GM10847 (cell line): Measurements from ENCODE around the gene REXO1.

Experiments used
- POLR2A ChIP-seq: IDR thresholded peaks from 2 replicates; pipeline ENCODE4 v1.6.1; 2011; ENCODE audit not compliant: insufficient read length; ENCODE audit errors: extremely low read depth

Gene REXO1

DNA sequence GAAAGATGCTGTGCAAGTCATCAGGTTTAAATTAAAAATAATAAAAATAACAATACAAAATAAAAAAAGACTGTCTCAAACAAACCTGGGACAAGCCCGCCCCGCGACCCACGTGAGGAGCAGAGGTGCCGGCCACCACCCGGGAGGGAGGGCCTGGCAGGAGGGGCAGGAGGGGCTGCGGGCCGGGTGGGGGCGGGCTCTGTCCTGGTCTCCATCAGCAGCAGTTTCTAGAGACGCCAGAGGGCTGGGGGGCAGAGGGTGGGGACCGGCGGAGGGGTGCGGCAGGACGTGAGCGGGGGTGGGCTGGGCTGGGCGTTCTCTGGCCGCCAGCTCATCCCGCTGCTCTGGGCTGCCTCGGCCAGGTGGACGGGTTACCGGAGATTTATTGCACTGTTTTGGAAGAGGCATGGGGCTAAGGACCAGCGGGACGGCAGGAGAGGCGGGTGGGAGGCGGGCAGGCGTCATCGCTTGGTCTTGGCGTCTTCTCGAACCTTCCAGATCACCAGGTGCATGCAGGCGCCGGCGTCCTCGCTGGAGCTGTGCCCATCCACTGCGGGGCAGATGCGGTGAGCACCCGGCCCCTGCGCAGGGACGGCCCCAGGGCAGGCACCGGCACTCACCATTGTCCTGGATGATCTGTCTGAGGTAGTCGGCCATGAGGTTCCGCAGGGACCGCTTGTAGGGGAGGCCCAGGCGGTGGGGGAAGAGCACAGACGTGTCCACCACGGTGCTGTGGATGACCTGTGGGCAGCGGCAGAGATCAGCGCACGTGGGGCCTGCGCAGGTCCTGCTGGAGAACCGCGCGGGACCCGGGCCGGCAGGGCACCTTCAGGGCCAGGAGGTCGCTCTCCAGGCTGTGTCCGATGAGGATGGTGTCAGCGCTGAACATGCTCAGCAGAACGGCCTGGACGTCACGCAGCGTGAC lies 32.4 kb downstream of the REXO1 start:
- no peak for TF ChIP-seq POLR2A

- no peak for TF ChIP-seq POLR2A
These were observed 33.3 kb downstream of the REXO1 start for GRCh38 chr19:1814833-1815604.

DNA sequence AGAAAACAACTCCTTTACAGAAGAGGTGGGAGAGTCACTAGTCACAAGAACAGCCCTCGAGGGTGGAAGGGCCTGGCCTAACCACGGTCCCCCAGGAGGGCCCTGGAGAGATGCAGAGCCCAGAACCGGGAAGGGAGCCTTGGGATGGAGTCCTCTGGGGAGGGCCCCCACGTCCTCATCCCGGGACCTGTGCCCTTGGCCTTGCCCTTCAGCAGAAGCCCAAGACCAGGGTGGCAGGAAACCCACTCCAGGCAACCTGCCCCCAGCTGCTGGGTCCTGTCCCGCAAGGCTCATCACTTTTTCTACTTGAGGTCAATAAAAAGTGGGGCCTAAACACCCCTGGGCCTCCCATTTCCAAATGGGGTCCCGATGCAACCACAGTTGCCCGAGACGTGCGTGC lies 33.9 kb downstream of the REXO1 start:
- TF ChIP-seq POLR2A = no peak

- TF ChIP-seq POLR2A = no peak
These were observed 34.8 kb downstream of the REXO1 start for GRCh38 chr19:1813192-1814182.

GRCh38 chr19:1812426-1813191 lies 35.7 kb downstream of the REXO1 start:
- no peak for TF ChIP-seq POLR2A

GRCh38 chr19:1811942-1812425 lies 36.3 kb downstream of the REXO1 start, which contains the start of gene ATP8B3:
Gene ATP8B3, minus strand, starts transcription at chr19:1812276. Its CDS starts 540 bp downstream, at chr19:1811736.
- TF ChIP-seq POLR2A = peak; percentile 28

DNA sequence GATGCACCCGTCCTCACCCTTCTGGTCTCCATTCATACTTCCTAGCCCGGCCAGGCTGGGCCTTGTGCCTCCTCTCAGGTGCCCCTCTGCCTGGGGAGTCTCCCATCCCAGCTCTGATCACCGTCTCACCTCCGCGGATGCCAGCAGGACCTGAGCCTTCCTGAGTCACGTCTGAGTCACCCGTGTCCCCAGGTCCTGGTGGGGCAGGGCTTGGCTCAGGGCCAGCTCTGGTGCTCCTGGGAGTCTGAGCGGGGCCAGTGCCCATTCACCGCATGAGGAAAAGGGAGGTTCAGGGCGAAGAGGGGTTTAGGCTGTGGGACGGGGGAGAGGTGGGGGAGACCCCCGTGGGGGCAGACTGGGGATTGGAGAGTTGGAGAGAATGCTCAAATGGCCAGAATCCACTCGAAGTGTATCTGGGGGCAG lies 36.8 kb downstream of the REXO1 start:
- TF ChIP-seq POLR2A = no peak

DNA sequence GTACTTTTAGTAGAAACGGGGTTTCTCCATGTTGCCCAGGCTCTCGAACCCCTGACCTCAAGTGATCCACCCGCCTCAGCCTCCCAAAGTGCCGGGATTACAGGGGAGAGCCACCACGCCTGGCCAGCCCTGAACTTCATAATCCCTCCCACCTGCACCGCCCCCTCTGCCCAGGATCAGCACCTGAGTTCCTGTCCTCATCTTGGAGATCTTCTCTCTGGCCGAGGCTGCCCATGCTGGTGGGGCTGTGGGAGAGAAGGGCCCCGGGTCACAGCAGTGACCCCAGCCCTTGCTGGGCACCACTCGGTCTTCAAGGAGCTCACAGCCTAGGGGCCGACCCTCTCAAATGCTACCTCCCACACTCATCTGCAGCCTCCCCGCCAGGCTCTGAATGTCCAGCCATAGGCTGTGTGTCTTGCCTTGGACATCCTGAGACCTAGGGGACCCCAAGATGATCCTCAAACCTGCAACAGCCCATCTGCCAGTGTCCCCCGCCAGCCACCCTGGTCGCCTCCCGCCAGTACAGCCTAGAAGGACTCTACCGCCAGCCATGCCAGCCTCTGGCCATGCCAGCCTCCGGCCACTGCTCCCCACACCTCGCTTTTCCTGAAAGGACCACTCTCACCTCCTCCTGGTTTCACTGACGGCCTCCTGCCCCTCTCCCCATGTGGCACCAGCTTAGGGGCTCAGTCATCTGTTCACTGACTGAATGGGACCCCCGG lies 37.7 kb downstream of the REXO1 start:
- no peak for TF ChIP-seq POLR2A

GRCh38 chr19:1809678-1810077 lies 38.6 kb downstream of the REXO1 start:
- no peak for TF ChIP-seq POLR2A

GRCh38 chr19:1808395-1808731 lies 39.9 kb downstream of the REXO1 start:
- no peak for TF ChIP-seq POLR2A

GRCh38 chr19:1807695-1808394 lies 40.4 kb downstream of the REXO1 start:
- TF ChIP-seq POLR2A = no peak

DNA sequence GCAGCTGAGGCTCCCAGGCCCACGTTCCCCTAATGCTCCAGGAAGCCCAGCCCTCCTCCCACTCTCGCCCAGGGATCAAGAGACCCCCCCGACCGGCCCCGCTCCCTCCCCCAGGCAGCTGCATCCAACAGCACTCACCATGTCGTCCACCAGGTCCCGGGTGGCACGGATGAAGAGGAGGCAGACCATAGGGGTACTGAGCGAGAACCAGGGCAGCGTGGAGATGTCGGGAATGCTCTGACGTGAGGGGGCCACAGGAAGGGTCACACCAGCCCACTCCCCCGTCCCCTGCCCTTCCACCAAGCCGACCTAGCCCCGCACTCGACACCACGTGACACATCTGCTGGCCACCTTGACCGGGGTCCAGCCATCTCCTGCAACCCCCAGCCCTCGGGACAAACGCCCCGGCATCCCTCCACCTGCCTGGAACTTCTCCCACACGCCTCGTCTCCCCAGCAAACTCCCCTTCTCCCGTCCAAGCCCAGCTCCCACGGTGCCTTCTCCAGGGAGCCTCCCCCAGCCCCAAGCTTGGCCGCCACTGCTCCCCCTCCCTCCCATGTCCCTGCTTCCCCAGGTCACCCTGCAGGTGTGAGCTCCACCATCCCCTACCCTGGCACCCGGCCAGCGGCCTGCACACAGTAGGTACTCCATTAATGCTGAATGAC lies 41.1 kb downstream of the REXO1 start:
- TF ChIP-seq POLR2A = no peak
